ENCODE data around the gene RBM43. TPM values are rescaled to one million over a fixed set of nuclear protein-coding genes. Genes with fewer than 3 reads are reported as not detected.

RBM43 gene
- total and polyA plus RNA-seq, 2 experiments from 2014 or later = 0.62 to 4.6 TPM

DNA sequence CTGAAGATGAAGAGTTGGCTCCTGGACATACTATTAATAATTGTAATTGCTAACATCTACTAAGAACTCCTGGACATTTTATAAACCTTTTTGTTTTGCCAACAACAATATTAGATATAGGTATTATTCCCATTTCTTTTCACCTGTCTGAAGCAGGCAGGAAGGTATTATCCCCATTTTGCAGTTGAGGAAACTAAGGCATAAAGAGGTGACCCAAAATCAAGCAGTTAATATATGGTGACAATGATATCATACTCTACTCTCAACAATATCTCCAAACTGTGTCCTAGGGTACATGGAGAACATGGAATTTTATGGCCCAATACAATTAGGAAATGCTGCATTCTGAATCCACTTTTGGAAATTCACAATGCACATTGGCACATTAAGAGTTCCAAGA lies 29.6 kb upstream of the RBM43 start:
- Histone ChIP-seq H3K4me1 (ENCODE audit: insufficient read depth) (peaks cover 3% of the 10 kb centered on the region), H3K4me2 (no peak overlapping the region), H3K4me3 (no peak overlapping the region), H3K79me2 (peaks cover 6% of the 10 kb centered on the region), H3K9me3 (ENCODE audit: low read depth) (no peaks in the 10 kb centered on the region), H3K36me3 (replicated peaks; ENCODE audit: insufficient read depth, low read depth) (no peaks in the 10 kb centered on the region), H3K27ac (no peak overlapping the region), H3K9me2 (replicated peaks; ENCODE audit: insufficient read depth) (no peaks in the 10 kb centered on the region), H4K20me1 (ENCODE audit: insufficient read depth, poor library complexity, severe bottlenecking) (no peaks in the 10 kb centered on the region), H3K27me3 (no peaks in the 10 kb centered on the region), H2AFZ (no peak overlapping the region)
- DNase-seq (ENCODE audit: low spot score) = no peak
- TF ChIP-seq EZH2phosphoT487 (IDR thresholded peaks at IDR 0.05; ENCODE audit: low read depth, severe bottlenecking, unreplicated experiment) = no peak

DNA sequence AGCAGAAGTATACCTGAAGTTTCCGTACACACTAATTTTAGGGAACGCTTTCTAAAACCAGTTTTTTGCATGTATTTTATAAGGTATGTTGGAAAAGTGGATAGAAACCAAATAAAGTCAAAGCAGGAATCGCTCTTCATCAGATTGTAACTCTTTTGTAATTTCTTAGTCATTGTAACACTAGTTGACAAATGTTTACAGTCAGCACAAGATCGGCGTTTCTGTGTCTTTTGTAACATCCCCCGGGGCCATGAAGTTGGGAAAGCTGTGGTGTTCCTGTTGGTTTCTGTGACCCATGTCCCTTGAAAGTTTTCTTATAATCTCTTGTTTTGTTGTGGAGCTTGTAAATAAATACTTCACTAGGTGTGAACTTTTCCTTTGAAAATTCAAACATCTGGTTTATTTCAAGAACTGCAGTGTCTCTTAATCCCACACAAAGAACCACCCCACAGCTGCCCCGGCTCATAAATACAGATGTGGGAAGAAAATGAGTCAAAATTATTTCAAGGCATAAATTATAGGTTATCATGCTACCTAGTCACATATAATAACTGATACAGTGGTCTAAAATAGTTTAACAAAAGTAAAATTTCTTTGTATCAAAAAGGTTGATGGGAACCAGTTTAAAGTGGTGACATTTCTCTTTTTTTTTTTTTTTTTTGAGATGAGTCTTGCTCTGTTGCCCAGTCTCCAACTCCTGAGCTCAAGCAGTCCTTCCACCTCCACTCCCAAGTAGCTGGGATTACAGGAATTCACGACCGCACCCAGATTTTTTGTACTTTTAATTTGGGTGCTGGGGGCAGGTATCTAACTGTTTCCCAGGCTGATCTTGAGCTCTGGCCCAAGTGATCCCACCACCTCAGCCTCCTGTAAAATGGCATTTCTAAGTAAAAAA lies 28.6 kb upstream of the RBM43 start:
- Histone ChIP-seq H3K79me2 (peaks cover 9% of the 10 kb centered on the region), H3K9me2 (replicated peaks; ENCODE audit: insufficient read depth) (no peaks in the 10 kb centered on the region), H3K27ac (peak overlapping the region; percentile 96), H3K4me3 (peak overlapping the region; percentile 46), H3K4me2 (peak overlapping the region; percentile 74), H3K9me3 (ENCODE audit: low read depth) (no peaks in the 10 kb centered on the region), H3K4me1 (ENCODE audit: insufficient read depth) (peaks cover 3% of the 10 kb centered on the region), H2AFZ (peak overlapping the region; percentile 81), H4K20me1 (ENCODE audit: insufficient read depth, poor library complexity, severe bottlenecking) (no peaks in the 10 kb centered on the region), H3K36me3 (replicated peaks; ENCODE audit: insufficient read depth, low read depth) (no peaks in the 10 kb centered on the region), H3K27me3 (no peaks in the 10 kb centered on the region)
- peak; percentile 42 for DNase-seq (ENCODE audit: low spot score)
- TF ChIP-seq EZH2 (IDR thresholded peaks at IDR 0.05; ENCODE audit: borderline replicate concordance) (no peak), EZH2phosphoT487 (IDR thresholded peaks at IDR 0.05; ENCODE audit: low read depth, severe bottlenecking, unreplicated experiment) (no peak)
- TF ChIP-seq, protein P1, sequence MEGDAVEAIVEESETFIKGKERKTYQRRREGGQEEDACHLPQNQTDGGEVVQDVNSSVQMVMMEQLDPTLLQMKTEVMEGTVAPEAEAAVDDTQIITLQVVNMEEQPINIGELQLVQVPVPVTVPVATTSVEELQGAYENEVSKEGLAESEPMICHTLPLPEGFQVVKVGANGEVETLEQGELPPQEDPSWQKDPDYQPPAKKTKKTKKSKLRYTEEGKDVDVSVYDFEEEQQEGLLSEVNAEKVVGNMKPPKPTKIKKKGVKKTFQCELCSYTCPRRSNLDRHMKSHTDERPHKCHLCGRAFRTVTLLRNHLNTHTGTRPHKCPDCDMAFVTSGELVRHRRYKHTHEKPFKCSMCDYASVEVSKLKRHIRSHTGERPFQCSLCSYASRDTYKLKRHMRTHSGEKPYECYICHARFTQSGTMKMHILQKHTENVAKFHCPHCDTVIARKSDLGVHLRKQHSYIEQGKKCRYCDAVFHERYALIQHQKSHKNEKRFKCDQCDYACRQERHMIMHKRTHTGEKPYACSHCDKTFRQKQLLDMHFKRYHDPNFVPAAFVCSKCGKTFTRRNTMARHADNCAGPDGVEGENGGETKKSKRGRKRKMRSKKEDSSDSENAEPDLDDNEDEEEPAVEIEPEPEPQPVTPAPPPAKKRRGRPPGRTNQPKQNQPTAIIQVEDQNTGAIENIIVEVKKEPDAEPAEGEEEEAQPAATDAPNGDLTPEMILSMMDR (IDR thresholded peaks at IDR 0.05; ENCODE audit: poor library complexity) = no peak
- WGBS (ENCODE audit: low lambda C conversion rate, missing lambda C conversion rate) = 28% methylated on average over 9 of the region's 9 CpGs

DNA sequence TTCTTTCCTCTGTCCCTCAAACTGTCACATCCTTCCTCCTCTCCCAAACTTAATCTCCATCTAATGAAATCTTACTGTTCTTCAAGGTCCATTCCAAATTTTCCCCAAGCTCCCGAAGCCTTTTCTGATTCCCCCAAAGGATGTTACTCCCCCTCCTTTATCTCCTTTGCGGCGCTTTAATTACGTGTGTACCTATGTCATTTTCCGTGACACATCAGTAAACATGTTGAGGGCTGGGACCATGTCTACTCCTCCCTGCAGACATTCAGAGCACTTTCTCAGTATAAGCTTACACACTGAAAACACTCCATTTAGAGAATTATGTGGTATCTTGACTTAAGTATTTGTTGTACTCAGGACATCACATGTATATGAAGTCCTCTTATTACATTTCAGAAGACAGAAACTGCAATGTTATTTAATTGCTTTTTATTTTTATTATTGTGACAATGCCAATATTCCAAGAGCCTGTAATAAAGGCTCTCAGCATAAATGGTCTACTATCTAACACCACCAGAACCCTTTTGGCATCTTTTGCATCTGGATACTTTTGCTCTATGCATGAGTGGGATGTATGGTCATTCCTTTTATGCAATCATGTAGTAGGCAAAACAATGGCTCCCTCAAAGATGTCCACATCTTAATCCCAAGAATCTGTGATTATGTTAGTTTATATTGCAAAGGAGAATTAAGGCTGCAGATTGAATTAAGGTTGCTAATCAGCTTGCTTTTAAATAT lies 26.0 kb upstream of the RBM43 start:
- no peak for TF ChIP-seq EZH2 (IDR thresholded peaks at IDR 0.05; ENCODE audit: borderline replicate concordance)
- TF ChIP-seq, protein P1 (IDR thresholded peaks at IDR 0.05; ENCODE audit: poor library complexity) = no peak
- no peak for TF ChIP-seq EZH2phosphoT487 (IDR thresholded peaks at IDR 0.05; ENCODE audit: low read depth, severe bottlenecking, unreplicated experiment)
- no peaks in the 10 kb centered on the region for H3K9me3 ChIP-seq (ENCODE audit: low read depth)
- H3K27ac ChIP-seq = no peak overlapping the region
- no peak overlapping the region for H2AFZ ChIP-seq
- no peak for DNase-seq (ENCODE audit: low spot score)
- H3K79me2 ChIP-seq = peaks cover 15% of the 10 kb centered on the region
- H3K36me3 ChIP-seq (replicated peaks; ENCODE audit: insufficient read depth, low read depth) = no peaks in the 10 kb centered on the region
- no peaks in the 10 kb centered on the region for H4K20me1 ChIP-seq (ENCODE audit: insufficient read depth, poor library complexity, severe bottlenecking)
- peaks cover 3% of the 10 kb centered on the region for H3K4me1 ChIP-seq (ENCODE audit: insufficient read depth)
- WGBS (ENCODE audit: low lambda C conversion rate, missing lambda C conversion rate) = 95% methylated on average over 5 of the region's 5 CpGs
- no peak overlapping the region for H3K4me2 ChIP-seq
- no peaks in the 10 kb centered on the region for H3K9me2 ChIP-seq (replicated peaks; ENCODE audit: insufficient read depth)
- no peaks in the 10 kb centered on the region for H3K27me3 ChIP-seq
- H3K4me3 ChIP-seq = no peak overlapping the region

DNA sequence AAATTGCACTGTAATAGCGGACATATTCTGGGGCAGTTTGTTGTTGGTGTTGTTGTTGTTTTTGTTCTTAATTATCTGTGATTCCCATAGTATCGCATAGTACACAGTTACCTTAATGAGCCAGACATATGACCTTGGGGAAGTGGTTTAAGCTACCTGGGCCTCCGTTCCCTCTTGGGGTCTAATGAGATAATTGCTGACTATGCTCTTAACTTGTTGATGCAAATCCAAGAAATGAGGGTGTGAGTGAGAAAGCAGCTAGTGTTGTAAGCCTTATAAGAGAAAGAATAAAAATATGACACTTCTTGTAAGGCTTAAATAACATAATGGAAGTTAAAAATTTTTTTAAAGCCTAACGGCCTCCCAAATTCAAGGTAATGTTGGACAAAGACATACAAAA lies 20.7 kb upstream of the RBM43 start:
- Histone ChIP-seq H3K9me3 (ENCODE audit: low read depth) (no peaks in the 10 kb centered on the region), H3K36me3 (replicated peaks; ENCODE audit: insufficient read depth, low read depth) (no peaks in the 10 kb centered on the region), H3K27ac (no peak overlapping the region), H4K20me1 (ENCODE audit: insufficient read depth, poor library complexity, severe bottlenecking) (no peaks in the 10 kb centered on the region), H3K79me2 (peaks cover 9% of the 10 kb centered on the region), H3K4me3 (no peak overlapping the region), H3K9me2 (replicated peaks; ENCODE audit: insufficient read depth) (no peaks in the 10 kb centered on the region), H3K4me1 (ENCODE audit: insufficient read depth) (no peaks in the 10 kb centered on the region), H3K27me3 (no peaks in the 10 kb centered on the region), H2AFZ (no peak overlapping the region), H3K4me2 (no peak overlapping the region)
- no peak for DNase-seq (ENCODE audit: low spot score)
- TF ChIP-seq, protein P1 (IDR thresholded peaks at IDR 0.05; ENCODE audit: poor library complexity) = no peak
- TF ChIP-seq EZH2 (IDR thresholded peaks at IDR 0.05; ENCODE audit: borderline replicate concordance) = no peak
- WGBS (ENCODE audit: low lambda C conversion rate, missing lambda C conversion rate) = 80% methylated on average over 4 of the region's 4 CpGs

All from hepatocyte (in vitro differentiated cells).